HG03039 (cell line): Measurements from ENCODE around the gene CDCA3.
"Not testable (repeated sequence)": the region's sequence is repeated elsewhere in the genome, so short reads cannot be mapped to it uniquely, and the experiment has no call there.

Experiments used
- ATAC-seq: cut with Tn5 transposase; IDR thresholded peaks from one replicate; pipeline ENCODE4 v1.9.1; 2021; ENCODE audit warnings: mild to moderate bottlenecking, moderate library complexity; ENCODE audit not compliant: unreplicated experiment

Gene CDCA3

DNA sequence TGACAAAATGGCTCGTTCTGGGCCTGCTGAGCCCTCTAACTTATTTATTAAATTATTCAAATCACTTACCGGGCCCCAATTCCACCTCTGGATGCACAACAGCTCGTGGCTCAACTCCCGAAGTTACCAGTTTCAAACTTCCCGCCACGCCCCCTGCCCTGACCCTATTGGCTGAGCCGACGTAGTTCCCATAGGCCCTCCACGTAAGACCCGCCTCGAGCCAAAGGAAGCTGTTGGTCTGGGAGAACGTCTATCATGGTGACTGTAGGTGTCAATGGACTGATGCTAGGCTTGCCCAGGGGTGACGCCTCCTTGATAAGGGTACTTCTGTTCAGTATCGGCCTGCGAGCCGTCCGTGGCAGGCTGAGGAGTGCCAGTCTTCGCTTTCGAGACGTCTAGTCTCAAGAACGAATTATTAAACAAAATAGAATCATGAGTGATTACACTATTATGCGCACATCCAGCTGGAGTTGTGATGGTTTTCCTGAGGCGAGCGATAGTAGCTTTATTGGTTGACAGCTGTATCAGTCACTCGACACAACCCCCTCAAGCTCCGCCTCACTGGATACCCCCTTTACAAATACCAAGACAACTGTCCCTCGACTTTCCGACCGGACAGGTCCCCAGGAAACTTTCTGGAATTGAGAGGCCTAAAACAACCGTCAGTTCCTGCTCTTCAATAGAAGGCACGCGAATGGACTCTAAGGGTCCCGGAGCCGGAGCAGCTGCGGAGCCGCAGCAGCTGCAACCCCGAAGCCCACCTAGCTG is at the start of gene CDCA3:
Gene CDCA3 (minus strand): TSS at position 134 of the 768 bp plus-strand sequence. CDS start 334 bp downstream, outside the sequence.
- ATAC-seq, result peak; percentile 44

DNA sequence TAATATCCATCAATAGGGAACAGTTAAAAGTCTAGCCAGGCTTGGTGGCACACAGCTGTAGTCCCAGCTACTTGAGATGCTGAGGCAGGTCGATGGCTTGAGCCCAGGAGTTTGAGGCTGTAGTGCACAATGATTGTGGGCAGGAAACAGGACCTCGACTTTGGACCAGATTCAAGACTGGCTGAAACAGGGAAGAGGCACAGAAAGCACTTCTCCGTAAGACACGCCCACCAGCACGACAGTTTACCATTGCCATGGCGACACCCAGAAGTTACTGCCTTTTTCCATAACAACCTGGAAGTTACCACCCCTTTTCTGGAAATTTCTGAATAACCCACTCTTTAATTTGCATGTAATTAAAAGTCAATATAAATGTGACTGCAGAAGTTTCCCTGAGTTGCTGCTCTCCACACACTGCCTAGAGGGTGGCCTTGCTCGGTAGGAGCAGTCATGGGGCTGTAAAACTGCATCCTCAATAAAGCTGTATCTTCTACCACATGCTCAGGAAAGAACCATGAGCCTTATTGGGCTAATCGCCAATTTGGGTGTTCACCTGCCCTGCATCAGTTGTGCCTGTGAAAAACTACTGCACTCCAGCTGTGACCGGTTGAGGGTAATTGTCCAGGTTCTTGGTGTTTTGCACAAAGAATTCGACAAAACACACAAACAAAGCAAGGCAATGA is 48.9 kb upstream of the CDCA3 start:
- ATAC-seq, result no peak

DNA sequence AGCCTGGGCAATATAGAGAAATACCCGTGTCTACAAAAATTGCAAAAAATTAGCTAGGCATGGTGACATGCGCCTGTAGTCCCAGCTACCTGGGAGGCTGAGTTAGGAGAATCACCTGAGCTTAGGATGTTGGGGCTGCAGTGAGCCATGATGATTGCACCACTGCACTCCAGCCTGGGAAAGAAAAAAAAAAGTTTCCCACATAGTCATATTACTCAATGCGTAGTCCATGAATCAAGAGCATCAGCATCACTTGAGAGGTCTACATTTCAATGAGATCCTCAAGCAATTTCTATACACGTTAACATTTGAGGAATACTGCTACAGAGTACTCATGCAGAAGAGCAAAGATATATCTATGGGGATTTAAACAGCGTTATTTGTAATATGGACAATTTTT is 48.3 kb upstream of the CDCA3 start:
- ATAC-seq, result no peak

GRCh38 chr12:6896846-6897435 is 45.9 kb upstream of the CDCA3 start:
- no peak for ATAC-seq

DNA sequence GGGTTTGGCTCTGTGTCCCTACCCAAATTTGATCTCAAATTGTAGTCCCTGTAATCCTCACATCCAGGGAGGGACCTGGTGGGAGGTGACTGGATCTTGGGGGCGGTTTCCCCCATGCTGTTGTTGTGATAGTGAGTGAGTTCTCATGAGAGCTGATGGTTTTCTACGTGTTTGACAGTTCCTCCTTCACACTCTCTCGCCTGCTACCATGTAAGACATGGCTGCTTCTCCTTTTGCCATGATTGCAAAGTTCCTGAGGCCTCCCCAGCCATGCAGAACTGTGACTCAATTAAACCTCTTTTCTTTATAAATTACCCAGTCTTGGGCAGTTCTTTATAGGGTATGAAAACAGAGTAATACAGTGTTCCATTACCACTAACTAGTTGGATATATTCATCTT is 43.2 kb upstream of the CDCA3 start:
- ATAC-seq, result no peak

DNA sequence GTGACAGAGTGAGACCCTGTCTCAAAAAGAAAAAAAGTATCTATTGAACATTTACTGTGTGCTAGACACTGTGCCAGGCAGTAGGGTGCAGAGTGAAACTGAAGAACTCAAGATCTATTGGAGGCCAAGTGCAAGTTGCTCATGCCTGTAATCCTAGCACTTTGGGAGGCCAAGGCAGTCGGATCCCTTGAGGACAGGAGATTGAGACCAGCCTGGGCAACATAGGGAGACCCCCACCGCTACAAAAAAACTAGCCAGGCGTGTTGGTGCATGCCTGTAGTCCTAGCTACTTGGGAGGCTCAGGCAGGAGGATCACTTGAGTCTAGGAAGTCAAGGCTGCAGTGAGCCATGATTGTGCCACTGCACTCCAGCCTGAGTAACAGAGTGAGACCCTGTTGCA is 41.6 kb upstream of the CDCA3 start:
- ATAC-seq, result not testable (repeated sequence)

- ATAC-seq, result no peak
Measured at GRCh38 chr12:6891646-6892001, 40.5 kb upstream of the CDCA3 start.

DNA sequence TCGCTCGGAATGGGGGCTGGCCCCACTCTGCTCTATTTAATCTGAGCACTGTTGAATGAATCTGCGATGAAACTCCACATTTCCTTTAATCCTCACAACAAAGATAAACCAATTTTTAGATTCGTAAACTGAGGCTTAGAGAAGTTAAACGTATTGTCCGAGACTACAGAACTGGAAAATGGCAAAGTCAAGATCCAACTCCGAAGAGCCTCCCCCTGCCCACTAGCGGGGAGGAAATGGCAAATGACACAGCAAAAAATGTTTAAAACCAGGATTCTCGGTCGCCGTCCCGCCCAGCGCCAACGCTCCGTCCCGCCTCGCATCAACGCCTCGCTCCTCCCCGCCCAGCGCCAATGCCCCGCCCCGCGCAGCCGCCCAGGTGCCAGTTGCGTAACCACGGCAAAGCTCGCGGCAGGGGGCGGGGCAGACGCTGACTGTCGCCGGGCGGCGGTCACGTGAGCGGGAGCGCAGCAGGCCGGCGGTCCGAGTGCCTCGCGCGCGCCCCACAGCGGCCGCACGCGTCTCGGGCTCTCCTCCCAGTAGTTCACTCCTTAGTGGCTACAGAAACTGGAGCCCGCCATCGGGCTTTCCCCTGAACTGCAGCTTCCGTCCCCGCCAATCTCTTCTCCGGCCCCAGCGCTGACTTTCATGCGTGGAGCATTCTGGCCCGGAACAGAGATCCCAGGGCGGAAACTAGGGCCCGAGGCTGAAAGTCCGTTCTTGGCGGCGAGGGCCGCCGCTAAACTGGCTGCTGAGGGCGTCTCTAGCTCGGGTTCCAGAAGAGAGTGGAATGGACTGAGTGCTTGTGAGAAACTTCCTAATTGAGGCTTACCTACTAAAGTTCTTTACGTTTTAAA is 39.9 kb upstream of the CDCA3 start:
- ATAC-seq, result peak; percentile 89

DNA sequence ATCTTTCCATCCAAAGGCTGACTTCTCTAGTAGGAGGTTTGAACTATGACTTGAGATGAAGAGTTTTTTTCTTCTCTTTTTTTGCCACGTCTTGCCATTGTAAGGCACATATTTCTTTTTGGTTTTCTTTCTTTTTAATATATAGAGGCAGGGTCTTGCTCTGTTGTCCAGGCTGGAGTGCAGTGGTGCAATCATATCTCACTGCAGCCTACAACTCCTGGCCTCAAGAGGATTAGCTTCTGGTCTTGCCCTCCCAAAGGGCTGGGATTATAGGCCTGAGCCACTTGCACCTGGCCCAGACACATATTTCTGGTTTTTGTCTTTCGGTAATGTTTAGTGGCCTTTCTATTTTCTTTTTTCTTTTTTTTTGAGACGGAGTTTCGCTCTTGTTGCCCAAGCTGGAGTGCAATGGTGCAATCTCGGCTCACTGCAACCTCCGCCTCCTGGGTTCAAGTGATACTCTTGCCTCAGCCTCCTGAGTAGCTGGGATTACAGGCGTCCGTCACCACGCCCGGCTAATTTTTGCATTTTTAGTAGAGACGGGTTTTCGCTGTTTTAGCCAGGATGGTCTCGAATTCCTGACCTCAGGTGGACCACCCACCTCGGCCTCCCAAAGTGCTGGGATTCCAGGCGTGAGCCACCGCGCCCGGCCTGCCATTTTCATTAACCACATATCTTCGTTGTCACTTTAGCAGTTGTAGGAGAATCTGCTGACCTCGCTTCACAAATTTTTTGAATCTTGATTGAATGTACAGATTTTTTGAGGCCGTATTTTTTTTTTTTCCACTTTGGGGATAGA is 38.9 kb upstream of the CDCA3 start:
- not testable (repeated sequence) for ATAC-seq

DNA sequence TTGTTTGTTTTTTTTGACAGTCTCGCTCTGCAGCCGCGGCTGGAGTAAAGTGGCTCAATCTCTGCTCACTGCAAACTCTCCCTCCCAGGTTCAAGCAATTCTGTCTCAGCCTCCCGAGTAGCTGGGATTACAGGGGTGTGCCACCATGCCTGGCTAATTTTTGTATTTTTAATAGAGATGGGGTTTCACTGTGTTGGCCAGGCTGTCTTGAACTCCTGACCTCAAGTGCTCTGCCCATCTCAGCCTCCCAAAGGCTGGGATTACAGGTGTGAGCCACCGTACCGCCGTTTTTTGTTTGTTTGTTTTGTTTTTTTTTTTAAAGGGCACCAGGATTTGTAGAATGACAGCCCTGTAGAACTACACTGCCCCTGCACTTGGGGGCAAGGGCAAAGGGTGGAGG is 37.7 kb upstream of the CDCA3 start:
- ATAC-seq, result not testable (repeated sequence)

DNA sequence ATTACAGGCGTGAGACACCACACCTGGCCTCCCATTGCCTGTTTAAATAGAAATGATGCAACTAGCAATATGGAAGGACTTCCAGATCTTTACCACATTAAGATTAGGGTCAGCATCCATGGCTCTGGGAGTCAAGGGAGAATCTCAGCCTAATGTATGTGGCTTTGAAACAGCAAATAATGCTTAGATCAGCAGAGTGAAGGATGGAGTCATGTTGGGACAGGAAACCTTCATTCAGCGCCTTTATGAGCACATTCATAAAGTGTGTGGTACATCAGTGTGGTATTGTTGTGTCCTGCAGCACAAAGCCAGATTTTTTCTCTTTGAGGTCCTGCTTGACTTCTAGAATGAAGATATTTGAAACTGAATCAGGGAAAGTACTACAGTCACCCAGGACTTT is 37.3 kb upstream of the CDCA3 start:
- ATAC-seq, result no peak

GRCh38 chr12:6887460-6887859 is 36.4 kb upstream of the CDCA3 start:
- ATAC-seq, result no peak

- ATAC-seq, result not testable (repeated sequence)
Measured at GRCh38 chr12:6886206-6886999, 35.3 kb upstream of the CDCA3 start.

DNA sequence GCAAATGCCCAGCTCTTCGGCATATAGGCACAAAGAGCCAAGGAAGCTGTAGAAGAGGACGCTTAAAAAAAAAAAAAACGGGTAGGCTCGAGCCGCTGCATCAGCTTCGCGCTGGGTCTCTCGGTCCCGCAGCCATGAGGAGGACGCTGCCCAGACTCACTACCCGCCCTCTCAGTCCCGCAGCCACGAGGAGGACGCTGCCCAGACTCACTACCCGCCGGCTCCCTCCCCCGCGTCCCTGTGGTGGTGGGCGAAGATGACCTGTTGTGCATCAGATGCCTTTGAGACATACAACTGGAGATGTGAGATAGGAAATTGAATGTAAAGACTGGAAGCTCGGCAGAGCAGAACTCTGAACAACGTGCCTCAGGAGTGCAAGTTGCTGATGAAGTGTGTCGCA is 33.5 kb upstream of the CDCA3 start:
- ATAC-seq, result no peak

- no peak for ATAC-seq
Measured at GRCh38 chr12:6883683-6884082, 32.6 kb upstream of the CDCA3 start.

DNA sequence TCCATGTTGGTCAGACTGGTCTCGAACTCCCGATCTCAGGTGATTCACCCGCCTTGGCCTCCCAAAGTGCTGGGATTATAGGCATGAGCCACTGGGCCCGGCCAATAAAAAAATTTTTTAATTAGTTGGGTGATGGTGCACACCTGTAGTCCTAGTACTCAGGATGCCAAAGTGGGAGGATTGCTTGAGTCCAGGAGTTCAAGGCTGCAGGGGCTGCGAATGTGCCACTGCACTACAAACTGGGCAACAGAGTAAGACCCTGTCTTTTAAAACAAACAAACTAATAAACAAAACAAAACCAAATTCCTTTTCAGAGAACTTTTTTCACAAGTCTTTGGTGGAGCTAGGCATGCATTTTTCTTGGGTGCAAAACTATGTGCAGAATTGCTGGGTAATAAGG is 32.2 kb upstream of the CDCA3 start:
- no peak for ATAC-seq

GRCh38 chr12:6879824-6880223 is 28.7 kb upstream of the CDCA3 start:
- not testable (repeated sequence) for ATAC-seq

DNA sequence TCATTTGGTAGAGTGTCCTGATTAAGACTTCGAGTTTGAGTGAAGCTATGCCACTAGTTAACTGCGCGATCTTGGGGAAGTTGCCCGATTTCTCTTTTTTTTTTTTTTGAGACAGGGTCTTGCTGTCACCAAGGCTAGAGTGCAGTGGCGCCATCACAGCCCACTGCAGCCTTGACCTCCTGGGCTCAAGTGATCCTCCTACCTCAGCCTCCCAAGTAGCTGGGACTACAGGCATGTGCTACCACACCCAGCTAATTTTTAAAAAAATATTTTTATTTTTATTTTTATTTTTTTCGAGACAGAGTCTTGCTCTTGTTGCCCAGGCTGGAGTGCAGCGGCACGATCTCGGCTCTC is 22.9 kb upstream of the CDCA3 start:
- not testable (repeated sequence) for ATAC-seq

DNA sequence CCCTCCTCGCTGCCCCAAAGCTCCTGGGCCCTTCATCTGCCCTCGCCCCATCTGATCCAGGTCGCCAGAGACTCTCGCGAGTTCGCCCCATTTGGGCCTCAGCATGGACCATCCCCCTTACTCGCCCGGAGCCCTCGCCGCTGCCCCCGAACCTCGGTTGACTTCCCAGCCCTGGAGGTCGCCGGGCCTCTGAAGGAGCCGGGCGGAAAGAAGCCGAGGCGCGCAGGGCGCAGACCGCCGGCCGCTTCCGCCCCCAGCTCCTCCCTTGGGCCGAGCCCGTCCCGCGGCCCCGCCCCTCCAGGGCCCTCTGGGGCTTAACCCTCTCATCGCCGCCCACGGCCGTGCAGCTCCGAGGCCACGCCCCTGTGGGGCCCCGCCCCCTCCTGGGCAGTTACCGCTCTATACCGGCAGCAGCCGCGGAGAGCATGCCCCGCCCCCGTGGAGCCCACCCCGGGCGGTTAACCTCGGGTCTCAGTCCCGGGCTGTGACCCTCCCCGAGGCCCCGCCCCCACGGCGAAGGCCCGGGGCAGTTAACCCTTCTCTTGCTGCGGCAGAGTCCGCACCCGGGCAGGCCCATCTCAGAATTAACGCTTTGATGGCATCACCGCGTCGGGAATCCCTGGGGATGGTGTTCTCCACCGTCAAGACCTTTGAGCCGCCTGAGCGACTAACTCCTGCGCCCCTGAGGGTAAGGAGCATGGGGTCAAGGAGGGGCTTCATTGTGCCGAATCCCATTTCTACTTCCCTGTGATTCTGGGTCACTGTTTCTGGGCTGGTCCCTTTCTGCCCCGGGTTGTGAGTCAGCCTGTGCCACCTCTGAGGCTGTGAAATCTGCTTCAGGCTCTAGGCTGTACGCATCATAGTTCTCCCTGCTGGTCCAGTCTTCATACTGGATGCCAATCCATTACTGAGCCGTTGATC is 22.3 kb upstream of the CDCA3 start, which contains the start of gene SPSB2:
Gene SPSB2 (minus strand): TSS at position 210 of the 921 bp plus-strand sequence. CDS start 402 bp downstream, outside the sequence.
- peak; percentile 78 for ATAC-seq
